NCI-H226 (cell line): Measurements from ENCODE around the gene LPP.
"Not testable (repeated sequence)": the region's sequence is repeated elsewhere in the genome, so short reads cannot be mapped to it uniquely, and the experiment has no call there.

Source experiments
- DNase-seq: peaks from one replicate; pipeline ENCODE4 v3.0.0-alpha.2; 2015

LPP gene

DNA sequence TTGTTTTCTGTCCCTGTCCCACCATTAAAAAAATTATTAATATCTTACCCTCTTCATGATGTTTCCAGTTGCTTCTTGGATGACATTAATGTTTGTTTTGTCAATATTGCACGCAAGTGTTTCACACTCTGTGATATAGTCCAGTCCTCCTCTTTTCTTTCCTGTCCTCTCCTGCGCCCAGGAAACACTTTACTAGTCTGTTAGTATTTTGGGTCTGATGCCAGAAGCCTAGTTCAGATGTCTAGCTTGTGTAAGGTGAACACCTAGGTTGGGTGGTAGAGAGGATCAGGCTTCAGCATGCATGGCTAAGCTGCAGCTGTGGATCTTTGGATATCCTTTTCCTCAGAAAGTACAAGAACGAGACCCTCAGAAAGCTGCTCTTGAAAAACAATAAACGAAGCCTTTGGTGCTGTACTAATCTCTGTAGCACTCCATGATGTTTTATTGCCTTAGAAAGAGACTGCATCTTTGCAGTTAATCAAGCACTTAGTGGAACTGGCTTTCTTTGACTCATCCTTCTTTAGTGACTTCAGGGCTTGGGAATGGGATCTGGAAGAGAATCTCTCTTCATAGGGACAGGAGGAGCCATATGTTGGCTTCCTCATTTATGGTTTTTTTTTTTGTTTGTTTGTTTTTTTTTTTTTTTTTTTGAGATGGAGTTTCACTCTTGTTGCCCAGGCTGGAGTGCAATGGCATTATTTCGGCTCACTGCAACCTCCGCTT lies 253.4 kb downstream of the LPP start:
- no peak for DNase-seq

DNA sequence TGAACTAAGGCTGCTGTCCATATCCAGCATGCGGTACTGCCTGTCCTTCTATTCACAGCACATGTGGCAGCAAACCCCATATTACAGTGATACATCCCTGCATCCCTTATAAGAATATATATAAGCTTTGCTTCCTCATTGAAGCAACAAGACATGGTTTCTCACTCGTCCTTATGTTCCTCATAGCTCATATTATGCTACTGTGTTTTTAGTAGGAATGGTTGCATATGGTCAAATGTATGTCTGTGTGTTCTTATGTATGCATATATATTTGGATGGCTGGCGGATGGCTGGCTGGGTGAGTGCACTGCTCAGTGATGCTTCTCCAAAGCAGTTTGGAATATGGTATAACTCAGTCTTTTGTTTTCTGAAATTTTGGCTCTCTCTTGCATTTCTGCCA lies 254.9 kb downstream of the LPP start:
- no peak for DNase-seq

GRCh38 chr3:188411750-188412149 lies 257.8 kb downstream of the LPP start:
- no peak for DNase-seq

DNA sequence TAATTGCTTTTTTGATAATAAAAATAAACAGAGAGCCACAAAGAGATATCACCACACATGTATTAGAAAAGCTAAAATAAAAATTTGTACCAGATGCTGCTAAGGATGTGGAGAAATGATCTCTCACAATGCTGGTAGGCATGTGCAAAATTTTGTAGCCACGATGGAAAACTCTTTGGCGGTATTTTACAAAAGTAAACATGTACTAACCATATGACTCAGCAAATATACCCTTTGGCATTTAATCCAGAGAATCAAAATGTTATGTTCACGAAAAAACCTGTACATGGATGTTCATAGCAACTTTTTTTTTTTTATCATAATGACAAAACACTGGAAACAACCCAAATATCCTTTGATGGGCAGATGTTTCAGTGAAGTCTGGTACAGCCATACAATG lies 261.2 kb downstream of the LPP start:
- DNase-seq, result no peak

DNA sequence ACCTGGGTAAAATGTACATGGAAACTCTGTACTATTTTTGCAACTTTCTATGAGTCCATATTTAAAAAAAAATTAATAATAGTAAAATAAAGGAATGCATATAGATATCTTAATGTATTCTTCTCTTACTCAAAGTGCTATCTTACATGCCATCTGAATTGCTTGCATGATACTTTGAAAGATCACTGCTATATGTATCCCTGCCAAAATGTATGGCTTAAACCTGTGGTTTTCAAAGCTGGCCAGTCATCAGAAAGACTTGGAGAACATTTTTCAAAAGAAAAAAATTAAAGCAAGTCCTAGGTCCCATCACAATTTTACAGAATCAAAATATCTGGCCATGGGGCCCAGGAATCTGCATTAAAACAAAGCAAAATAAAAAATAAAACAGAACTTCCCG lies 262.1 kb downstream of the LPP start:
- DNase-seq, result no peak

DNA sequence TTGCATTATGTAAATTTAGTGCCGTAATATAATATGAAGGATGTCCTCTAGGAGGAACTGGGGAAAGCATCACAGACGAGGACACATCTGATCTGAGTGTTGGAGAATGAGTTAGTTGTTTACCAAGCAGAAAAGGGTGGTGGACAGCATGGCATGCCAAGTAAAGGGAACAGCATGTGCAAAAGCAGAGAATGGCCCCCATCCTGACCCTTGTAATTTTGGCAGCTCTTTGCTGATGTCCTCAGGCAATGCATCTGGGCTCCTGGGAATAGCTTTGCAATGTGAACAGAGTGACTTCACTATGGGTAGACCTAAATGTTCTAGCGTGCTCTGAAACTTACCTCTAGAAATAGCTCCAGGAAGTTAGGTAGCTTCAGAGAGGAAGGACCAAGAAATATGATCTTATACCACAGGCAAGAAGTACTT lies 263.3 kb downstream of the LPP start:
- no peak for DNase-seq

GRCh38 chr3:188417766-188418165 lies 263.8 kb downstream of the LPP start:
- no peak for DNase-seq

DNA sequence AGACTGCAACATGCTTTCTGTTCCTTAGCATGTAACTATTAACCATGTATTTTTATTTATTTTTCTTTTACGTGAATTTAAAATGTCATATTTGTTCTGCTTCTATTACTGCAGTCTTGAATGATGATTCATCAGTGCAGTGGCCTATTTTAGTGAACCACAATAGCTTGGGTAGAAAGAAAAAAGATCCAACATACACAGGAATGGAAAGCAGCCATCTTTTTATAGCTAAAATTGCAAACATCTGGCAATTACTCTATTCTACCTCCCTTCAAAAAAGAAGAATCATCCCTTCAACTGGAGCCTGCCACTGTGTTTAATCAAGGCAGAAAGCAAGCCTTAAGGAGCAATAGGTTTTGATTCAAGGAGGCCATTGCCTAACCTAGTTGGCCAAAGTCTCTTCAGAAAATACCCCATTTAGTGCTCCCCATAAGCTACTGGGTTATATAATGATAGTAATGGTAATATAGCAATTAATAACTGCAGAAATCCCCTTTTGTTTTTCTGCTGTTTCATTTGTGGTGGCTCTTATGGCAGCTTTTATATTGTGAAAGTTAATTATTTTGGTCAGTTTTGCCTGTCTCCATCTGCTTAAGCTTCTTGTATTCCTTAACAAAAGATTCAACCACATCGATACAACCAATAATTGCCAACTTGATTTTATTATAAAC lies 267.3 kb downstream of the LPP start:
- peak; percentile 23 for DNase-seq

GRCh38 chr3:188421836-188422540 lies 268.0 kb downstream of the LPP start:
- DNase-seq, result no peak

DNA sequence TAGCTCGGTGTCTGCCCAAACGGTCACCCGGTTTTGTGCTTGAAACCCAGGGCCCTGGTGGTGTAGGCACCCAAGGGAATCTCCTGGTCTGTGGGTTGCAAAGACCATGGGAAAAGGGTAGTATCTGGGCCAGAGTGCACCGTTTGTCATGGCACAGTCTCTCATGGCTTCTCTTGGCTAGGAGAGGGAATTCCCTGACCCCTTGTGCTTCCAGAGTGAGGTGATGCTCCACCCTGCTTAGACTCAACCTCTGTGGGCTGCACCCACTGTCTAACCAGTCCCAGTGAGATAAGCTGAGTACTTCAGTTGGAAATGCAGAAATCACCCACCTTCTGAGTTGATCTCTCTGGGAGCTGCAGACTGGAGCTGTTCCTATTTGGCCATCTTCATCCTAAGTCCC lies 274.0 kb downstream of the LPP start:
- DNase-seq, result not testable (repeated sequence)

GRCh38 chr3:188431040-188431439 lies 277.1 kb downstream of the LPP start:
- DNase-seq, result no peak

DNA sequence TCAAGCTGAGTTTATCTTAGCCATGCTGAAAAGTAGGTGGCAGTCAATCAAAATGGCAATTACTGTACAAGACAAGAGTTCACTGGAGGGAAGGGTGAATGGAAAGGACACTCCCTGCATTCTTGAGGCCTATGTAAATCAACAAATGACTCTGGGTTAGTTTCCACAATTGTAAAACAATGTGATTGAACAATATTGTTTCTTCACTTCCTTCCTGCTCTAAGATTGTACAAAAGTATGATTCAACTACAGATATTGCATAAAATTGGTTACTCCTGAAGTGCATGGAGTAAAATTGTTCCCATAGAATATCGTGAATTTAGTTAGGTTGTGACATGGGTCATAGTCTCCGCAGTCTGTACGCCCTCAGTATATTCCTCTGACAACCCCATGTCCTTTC lies 277.6 kb downstream of the LPP start:
- DNase-seq, result peak; percentile 57

DNA sequence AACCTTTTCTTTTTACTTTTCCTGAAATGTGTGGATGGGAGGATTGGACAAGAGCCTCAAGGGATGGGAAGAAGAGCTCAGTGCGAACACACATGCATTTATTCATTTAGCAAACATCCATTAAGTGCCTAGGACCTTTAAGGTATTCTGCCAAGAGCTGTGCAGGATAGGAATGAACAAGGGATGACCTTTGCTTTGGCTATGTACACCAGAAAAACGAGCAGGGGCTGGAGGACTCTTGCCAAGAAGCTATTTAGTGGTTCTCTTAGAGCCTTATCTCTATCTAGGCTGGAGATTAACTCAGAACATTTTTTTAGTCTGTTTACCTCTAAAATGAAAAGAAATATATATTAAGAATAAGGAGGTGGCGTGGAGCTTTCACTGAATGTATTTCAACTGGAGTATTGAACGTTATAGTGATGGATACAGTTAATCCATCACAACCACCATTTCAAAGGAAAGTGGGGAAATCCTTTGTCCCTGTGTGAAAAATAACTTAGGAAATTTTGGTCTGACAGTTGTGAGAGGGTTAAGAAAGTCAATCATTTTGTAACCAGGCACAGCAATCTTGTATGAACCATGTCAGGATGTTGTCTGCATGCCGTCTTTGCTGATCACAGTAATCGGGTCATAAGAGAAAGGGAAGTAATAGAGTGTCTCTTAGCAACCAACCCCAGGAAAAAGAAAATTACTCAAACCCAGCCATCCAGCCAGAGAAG lies 279.0 kb downstream of the LPP start:
- peak; percentile 83 for DNase-seq

DNA sequence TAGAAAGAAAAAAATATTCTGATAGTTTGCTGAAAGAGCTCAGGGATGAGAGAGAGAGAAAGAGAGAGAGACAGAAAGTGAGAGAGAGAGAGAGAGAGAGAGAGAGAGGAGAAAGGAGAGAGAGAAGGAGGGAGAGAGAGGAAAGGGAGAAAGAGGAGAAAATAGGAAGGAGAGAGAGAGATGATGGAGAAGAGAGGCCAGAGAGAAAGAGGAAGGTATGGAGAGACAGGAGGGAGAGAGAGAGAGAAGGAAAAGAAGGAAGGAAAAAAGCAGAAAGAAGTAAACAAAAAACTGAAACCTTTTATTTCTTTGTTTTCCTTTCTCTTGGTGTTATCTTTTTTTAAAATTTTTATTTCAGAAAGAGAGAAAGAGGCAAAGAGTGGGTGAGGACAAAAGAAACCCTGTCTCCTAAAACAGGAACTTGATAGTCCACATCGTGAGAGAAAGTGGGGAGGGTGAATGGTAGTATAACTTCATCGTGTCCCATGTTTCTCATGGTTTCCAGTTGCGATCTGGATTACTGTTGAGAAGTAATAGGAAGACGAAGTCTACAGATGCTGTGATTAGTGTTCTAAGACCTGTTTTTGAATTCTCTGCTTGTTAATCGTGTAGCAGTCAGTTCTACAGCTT lies 279.7 kb downstream of the LPP start:
- DNase-seq, result no peak

DNA sequence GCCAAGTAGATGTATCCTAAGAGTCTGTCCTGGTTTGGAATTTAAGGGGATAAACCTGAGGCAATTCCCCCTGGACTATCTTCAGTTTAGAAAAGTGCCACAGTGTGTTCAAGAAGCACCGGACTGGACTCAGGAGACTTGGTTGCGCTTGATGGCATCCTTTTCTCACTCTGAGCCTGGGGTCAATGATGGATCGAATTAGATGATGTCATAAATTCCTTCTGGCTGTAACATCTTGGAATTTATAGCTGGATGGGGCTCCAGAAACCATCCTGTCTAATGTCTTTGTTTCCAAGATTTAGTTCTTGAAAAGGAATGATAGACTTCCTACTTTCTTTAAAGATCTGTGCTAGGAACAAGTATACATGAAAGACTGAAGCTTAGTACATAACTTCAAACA lies 280.6 kb downstream of the LPP start:
- DNase-seq, result no peak

GRCh38 chr3:188435266-188435665 lies 281.3 kb downstream of the LPP start:
- no peak for DNase-seq

GRCh38 chr3:188437926-188438325 lies 284.0 kb downstream of the LPP start:
- DNase-seq, result no peak

- DNase-seq, result no peak
Observed at GRCh38 chr3:188439080-188439479, 285.1 kb downstream of the LPP start.

GRCh38 chr3:188440340-188440972 lies 286.5 kb downstream of the LPP start:
- DNase-seq, result no peak

- no peak for DNase-seq
Observed at GRCh38 chr3:188442430-188442829, 288.5 kb downstream of the LPP start.

DNA sequence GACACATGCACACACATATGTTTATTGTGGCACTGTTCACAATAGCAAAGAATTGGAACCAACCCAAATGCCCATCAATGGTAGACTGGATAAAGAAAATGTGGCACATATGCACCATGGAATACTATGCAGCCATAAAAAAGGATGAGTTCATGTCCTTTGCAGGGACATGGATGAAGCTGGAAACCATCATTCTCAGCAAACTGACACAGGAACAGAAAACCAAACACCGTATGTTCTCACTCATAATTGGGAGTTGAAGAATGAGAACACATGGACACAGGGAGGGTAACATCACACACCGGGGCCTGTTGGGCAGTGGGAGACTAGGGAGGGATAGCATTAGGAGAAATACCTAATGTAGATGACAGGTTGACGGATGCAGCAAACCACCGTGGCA lies 291.2 kb downstream of the LPP start:
- DNase-seq, result not testable (repeated sequence)

- DNase-seq, result no peak
Observed at GRCh38 chr3:188446014-188446413, 292.1 kb downstream of the LPP start.
